SK-MEL-5 (cell line): ENCODE measurements around the gene OSGEP. TPM values are rescaled to one million over a fixed set of nuclear protein-coding genes. Genes with fewer than 3 reads are reported as not detected.

Source experiments
- DNase-seq: peaks from one replicate; pipeline ENCODE4 v3.0.0-alpha.2; 2016; ENCODE audit warnings: low read depth, low spot score
- in situ Hi-C: cut with HindIII; loops from 2 replicates; pipeline ENCODE4 v1.10.0; 2016; ENCODE audit warnings: low sequenced_read_pairs, high pct_unique_total_duplicates, low pct_unique_long_range_greater_than_20kb
- total RNA-seq: library from RNA; depleted of rRNA; stranded (reverse); fragments of >200 nt; shearing (Covaris generic); gene quantifications from 2 replicates; pipeline ENCODE4 v1.2.3, GENCODE V29; 2014

The OSGEP gene
- total RNA-seq, 1 experiment from 2014 or later, result 15.9 TPM

- in situ Hi-C loops, result no loop called here
- DNase-seq, result no peak
Observed at GRCh38 chr14:20441461-20441860, 13.2 kb downstream of the OSGEP start.

DNA sequence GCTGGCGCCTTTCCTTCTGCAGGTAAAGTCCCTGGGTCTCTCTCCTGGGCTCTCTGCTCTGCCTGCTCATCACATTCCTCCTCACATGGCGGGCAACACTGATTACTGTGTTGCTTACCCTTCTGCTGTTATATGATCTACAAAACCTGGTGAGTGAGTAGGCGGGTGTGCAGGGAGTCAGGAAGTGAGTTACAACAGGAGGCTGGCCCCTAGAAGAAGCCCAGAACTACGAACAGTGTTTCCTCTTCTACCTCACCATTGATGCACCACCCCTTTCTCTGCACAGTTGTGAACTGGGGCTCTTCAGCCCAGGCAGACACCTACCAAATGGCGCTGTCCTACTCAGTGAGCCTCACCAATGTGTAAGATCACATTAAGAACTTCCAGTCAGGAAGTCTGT lies 13.7 kb downstream of the OSGEP start:
- in situ Hi-C loops, result no loop called here
- DNase-seq, result no peak

- DNase-seq, result no peak
- in situ Hi-C loops, result no loop called here
Observed at GRCh38 chr14:20440465-20440864, 14.1 kb downstream of the OSGEP start.

GRCh38 chr14:20438664-20439063 lies 15.9 kb downstream of the OSGEP start:
- in situ Hi-C loops, result no loop called here
- no peak for DNase-seq

- DNase-seq, result no peak
- in situ Hi-C loops, result no loop called here
Observed at GRCh38 chr14:20436363-20436755, 18.3 kb downstream of the OSGEP start.

DNA sequence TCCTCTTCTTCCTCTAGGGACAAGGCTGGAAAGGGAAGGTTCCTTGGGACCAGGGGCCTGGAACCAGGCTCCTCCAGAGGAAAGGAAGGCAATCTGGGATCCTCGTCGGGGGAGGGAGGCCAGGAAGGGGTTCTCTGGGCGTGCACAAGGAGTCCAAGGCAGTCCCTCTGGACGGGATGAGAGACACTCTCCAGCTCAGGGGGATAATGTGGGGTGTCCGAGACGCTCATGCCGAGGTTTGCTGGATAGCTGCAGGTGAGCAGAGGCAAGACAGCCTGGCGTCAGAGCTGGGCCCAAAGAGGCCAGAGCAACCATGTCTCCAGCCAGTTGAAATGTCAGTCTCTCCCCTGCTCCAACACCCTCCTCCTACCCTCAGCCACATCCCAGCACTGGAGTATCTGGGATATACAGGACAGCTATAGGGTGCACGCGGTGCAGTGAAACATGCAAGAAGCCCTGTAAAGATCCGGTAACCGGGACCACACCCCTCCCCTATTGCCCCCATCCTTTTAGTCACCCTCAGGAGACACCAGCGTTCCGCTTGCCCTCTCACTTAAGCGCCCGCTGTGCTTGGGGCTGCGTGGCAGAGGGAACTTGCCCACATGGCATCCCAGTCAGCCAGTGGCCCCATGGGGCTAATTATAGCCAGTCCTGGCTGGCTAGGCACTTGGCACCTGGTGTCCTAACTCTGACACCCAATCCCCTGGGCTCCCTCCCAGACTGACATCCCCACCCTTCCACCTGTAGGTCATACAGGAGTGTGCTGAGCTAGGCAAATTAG lies 18.8 kb downstream of the OSGEP start, which contains the start of gene KLHL33:
TSS of gene KLHL33 (minus strand) at position 585 of the 781 bp plus-strand sequence. CDS start at position 230, 355 bp downstream.
- in situ Hi-C loops, result no loop called here
- DNase-seq, result no peak

GRCh38 chr14:20434701-20435581 lies 19.7 kb downstream of the OSGEP start:
- no peak for DNase-seq
- in situ Hi-C loops, result no loop called here

DNA sequence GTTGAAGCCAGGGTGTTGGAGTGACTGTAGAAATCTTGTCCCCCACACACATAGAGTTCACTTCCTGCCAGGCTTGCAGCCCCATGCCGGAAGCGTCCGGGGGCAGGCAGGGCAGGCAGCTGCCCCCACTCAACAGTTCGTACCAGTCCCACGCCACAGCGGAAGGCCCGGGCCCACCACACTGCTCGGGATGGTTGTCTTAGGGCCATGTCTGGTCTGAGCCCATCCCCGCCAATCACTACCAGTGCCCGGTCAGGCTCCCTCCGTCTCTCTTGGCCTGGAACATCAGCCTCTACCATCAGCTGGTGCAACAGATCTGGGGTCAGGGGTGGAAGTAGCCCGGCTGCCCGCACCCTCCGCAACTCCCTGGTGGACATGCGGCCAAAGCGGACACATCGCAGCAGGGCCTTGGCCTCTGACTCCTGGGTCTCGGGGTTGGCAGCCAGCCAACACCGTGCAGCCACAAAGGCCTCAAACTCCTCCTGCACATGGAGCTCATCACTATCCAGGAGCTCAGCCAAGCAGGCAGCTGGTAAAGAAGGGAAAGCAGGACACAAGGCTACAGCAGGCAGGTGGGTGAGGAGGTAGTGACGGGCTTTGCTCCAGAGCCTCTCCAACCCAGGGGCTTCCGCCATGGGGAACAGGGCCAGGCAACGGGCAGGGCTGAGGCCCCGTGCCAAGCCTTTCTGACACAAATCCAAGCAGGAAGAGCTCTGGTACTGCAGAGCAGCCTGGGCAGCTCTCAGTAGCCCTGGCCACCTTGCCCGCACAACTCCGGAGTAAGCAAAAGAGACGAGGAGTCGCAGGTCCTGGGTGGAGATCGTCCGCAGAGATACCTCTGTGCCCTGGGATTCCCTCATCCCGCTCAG lies 24.6 kb downstream of the OSGEP start:
- no peak for DNase-seq
- in situ Hi-C loops, result no loop called here

DNA sequence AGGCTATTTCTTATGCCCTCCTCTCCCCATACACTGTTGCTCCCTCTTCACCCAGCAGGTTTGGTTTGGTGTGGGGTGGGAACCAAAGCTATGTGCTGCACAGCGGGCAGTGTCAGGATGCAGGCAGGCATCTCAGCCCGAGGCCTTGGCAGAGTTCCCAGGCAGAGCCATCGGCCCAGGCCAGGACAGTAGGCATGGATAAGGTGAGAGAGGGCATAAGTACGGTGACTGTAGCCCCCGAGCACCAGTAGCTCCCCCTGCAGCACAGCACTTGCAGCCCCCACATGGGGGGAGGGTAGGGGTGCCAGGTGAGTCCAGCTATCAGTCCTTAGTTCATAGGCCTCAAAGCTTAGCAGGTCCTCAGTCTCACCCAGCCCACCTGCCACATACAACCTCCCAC lies 25.8 kb downstream of the OSGEP start:
- in situ Hi-C loops, result no loop called here
- no peak for DNase-seq

DNA sequence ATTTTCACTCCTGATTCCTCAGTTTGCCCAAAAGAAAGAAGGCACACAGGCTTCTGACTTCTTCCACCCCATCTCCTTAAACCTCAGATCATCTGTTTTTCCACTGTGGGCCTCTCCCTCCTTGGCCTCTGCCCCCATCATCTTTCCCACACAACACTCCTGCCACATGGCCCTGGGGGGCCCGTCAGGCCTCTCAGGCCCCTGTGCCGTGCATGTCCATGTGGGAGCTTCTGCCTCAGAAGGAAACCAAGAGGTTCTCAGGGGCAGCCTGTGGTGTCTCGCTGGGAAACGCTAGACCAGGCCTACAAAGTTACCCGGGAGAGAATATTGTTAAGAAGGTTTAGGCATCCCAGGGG lies 26.6 kb downstream of the OSGEP start:
- in situ Hi-C loops, result no loop called here
- DNase-seq, result no peak

DNA sequence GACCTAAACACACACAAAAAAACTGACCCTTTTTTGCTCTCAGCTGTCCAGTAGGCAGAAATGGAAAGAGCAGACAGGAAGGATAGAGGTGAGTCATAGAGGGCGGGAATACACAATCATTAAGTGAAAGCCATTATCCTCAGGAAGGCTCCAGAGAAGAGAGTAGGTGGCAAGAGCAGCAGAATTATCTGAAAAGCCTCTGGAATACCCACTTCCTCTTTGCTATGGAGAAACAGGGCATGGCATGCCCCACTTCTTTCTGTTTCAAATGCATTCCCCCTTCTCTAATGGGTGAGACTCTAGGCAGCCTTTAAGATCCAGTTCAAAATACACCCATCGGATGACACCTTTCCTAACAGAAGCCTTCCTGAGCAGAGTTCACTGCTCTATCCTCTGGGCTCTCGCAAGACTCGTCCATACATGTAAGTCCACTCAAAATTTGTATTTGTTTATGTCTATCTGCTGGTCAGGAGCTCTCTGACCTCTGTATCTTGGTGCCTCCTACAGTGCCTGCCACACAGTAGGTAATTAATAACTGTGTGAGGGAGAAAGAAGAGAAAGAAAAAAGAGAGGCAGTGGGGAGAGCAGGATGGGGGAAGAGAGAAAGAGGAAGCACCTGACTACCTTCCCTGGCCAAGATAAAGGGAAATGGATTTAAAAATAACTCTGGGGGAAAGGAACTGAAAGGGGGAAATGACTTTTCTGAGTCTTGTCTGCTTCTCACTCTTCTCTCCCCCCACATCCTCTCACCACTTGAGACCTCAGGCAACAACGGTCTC lies 27.2 kb downstream of the OSGEP start:
- in situ Hi-C loops, result no loop called here
- peak; percentile 25 for DNase-seq

DNA sequence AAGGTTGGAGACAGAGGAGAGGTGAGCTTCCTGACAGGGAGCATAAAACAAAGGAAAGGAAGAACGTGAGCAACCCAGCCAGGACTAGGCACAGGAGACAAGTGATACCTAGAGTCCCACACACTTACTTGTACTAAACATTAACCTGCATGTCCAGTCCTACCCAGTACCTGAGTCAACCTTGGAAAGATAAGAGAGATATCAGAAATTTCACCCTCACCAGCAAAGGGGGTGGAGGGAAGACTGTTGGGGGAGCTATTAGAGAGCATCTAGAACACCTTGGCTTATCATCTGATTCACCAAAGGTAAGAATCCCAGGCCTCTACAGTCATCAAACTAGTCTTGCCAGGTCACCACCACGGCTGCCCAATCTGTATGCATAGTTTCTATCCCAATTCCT lies 29.8 kb downstream of the OSGEP start:
- in situ Hi-C loops, result no loop called here
- DNase-seq, result no peak

GRCh38 chr14:20422886-20423285 lies 31.7 kb downstream of the OSGEP start:
- in situ Hi-C loops, result no loop called here
- DNase-seq, result no peak

GRCh38 chr14:20421267-20421666 lies 33.3 kb downstream of the OSGEP start:
- in situ Hi-C loops, result no loop called here
- no peak for DNase-seq

GRCh38 chr14:20419419-20419818 lies 35.2 kb downstream of the OSGEP start:
- in situ Hi-C loops, result no loop called here
- no peak for DNase-seq

- DNase-seq, result no peak
- in situ Hi-C loops, result no loop called here
Observed at GRCh38 chr14:20418501-20418909, 36.1 kb downstream of the OSGEP start.
